GM19240 (cell line): Measurements from ENCODE around the gene GABRR3.

Experiments
- DNase-seq: peaks from one replicate; pipeline ENCODE4 v3.0.0; 2011; ENCODE audit warnings: low spot score; ENCODE audit not compliant: insufficient read length

The GABRR3 gene

GRCh38 chr3:97958796-97959195 is 76.3 kb downstream of the GABRR3 start:
- DNase-seq: no peak

GRCh38 chr3:97958396-97958795 is 76.7 kb downstream of the GABRR3 start:
- DNase-seq: no peak

GRCh38 chr3:97957617-97958311 is 77.4 kb downstream of the GABRR3 start:
- no peak for DNase-seq

GRCh38 chr3:97956051-97956450 is 79.1 kb downstream of the GABRR3 start:
- DNase-seq: no peak

GRCh38 chr3:97954228-97954827 is 80.8 kb downstream of the GABRR3 start:
- DNase-seq: no peak

- no peak for DNase-seq
Observed at GRCh38 chr3:97952872-97953271, 82.2 kb downstream of the GABRR3 start.

- DNase-seq: no peak
Observed at GRCh38 chr3:97952280-97952679, 82.8 kb downstream of the GABRR3 start.

- no peak for DNase-seq
Observed at GRCh38 chr3:97950360-97950759, 84.8 kb downstream of the GABRR3 start.

- no peak for DNase-seq
Observed at GRCh38 chr3:97949743-97950142, 85.4 kb downstream of the GABRR3 start.

GRCh38 chr3:97949110-97949485 is 86.0 kb downstream of the GABRR3 start:
- DNase-seq: no peak

GRCh38 chr3:97948351-97949109 is 86.6 kb downstream of the GABRR3 start:
- DNase-seq: no peak

GRCh38 chr3:97942801-97943546 is 92.1 kb downstream of the GABRR3 start:
- no peak for DNase-seq

- DNase-seq: no peak
Observed at GRCh38 chr3:97940034-97940433, 95.1 kb downstream of the GABRR3 start.

GRCh38 chr3:97939401-97939800 is 95.7 kb downstream of the GABRR3 start:
- DNase-seq: no peak

GRCh38 chr3:97938444-97938843 is 96.7 kb downstream of the GABRR3 start:
- no peak for DNase-seq

GRCh38 chr3:97937205-97937604 is 97.9 kb downstream of the GABRR3 start:
- DNase-seq: no peak

GRCh38 chr3:97935842-97936241 is 99.3 kb downstream of the GABRR3 start:
- no peak for DNase-seq
